B cell (primary cell): ENCODE measurements around the gene ETV3L.

Experiments used
- EZH2 ChIP-seq: IDR thresholded peaks from 2 replicates; pipeline ENCODE4 v1.6.1; 2012; ENCODE audit warnings: borderline replicate concordance, low read depth, mild to moderate bottlenecking, moderate library complexity, low read length; ENCODE audit not compliant: insufficient read depth, poor library complexity, severe bottlenecking
- TF ChIP-seq, protein P1 (sequence below): fragments of 200-600 bp; IDR thresholded peaks from one replicate; pipeline ENCODE4 v1.8.0; 2022; ENCODE audit warnings: antibody characterized with exemption, mild to moderate bottlenecking

GRCh38 chr1:157050836-157051235 is 48.8 kb downstream of the ETV3L start:
- TF ChIP-seq, protein P1, sequence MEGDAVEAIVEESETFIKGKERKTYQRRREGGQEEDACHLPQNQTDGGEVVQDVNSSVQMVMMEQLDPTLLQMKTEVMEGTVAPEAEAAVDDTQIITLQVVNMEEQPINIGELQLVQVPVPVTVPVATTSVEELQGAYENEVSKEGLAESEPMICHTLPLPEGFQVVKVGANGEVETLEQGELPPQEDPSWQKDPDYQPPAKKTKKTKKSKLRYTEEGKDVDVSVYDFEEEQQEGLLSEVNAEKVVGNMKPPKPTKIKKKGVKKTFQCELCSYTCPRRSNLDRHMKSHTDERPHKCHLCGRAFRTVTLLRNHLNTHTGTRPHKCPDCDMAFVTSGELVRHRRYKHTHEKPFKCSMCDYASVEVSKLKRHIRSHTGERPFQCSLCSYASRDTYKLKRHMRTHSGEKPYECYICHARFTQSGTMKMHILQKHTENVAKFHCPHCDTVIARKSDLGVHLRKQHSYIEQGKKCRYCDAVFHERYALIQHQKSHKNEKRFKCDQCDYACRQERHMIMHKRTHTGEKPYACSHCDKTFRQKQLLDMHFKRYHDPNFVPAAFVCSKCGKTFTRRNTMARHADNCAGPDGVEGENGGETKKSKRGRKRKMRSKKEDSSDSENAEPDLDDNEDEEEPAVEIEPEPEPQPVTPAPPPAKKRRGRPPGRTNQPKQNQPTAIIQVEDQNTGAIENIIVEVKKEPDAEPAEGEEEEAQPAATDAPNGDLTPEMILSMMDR = no peak
- no peak for TF ChIP-seq EZH2
